Measurements from ENCODE around the gene WSCD2.

WSCD2 gene

DNA sequence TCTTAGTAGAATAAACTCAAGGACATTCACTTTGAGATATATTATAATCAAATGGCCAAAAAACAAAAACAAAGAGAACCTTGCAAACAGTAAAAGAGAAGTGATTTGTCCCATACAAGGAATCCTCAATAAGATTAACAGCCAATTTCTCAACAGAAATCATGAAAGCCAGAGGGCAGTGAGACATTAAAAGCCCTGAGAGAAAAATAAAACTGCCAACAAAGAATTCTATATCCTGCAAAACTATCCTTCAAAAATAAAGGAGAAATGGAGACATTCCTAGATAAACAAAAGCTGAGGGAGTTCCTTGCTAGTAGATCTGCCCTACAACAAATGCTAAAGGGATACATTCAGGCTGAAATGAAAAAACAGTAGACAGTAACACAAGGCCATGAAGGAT lies 131.9 kb downstream of the WSCD2 start:
- H3K27ac ChIP-seq = no peak overlapping the region
- TF ChIP-seq, protein P1, sequence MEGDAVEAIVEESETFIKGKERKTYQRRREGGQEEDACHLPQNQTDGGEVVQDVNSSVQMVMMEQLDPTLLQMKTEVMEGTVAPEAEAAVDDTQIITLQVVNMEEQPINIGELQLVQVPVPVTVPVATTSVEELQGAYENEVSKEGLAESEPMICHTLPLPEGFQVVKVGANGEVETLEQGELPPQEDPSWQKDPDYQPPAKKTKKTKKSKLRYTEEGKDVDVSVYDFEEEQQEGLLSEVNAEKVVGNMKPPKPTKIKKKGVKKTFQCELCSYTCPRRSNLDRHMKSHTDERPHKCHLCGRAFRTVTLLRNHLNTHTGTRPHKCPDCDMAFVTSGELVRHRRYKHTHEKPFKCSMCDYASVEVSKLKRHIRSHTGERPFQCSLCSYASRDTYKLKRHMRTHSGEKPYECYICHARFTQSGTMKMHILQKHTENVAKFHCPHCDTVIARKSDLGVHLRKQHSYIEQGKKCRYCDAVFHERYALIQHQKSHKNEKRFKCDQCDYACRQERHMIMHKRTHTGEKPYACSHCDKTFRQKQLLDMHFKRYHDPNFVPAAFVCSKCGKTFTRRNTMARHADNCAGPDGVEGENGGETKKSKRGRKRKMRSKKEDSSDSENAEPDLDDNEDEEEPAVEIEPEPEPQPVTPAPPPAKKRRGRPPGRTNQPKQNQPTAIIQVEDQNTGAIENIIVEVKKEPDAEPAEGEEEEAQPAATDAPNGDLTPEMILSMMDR (conservative IDR thresholded peaks at IDR 0.05) = no peak
- TF ChIP-seq ZFX (IDR thresholded peaks at IDR 0.05) = no peak

DNA sequence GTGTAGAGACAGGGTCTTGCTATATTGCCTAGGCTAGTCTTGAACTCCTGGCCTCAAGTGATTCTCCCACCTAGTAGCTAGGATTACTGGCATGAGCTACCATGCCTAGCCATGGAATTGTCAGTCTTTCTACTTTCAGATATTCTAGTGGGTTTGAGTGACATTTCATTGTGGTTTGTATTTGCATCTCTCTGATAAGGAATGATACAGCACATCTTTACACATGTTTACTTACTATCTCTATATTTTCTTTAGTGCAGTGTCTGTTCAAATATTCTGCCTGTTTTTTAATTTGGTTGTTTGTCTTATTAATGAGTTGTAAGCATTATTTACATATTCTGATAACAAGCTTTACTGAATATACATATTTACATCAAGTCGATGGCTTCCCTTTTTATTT lies 136.4 kb downstream of the WSCD2 start:
- no peak overlapping the region for H3K27ac ChIP-seq
- no peak for TF ChIP-seq ZFX (IDR thresholded peaks at IDR 0.05)
- TF ChIP-seq, protein P1 (conservative IDR thresholded peaks at IDR 0.05) = no peak

DNA sequence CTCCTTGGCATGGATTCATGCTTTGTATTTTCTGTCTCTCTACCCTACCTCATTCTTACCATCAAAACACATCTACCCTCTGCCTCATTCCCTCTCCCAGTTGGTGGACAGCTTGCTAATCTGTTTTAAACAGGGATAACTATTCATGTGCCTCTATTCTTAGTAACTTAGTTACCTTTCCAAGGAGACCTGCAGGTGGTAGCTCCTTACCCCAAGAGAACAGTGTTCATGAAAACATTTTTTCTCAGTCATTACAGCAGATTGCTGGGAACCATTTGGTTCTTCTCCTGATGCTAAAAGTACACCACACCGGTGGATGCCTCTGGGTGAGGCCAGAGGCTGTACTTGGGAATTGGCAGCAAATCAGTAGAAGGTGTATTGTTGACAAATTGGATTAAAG lies 137.0 kb downstream of the WSCD2 start:
- H3K27ac ChIP-seq = no peak overlapping the region
- TF ChIP-seq ZFX (IDR thresholded peaks at IDR 0.05) = no peak
- TF ChIP-seq, protein P1 (conservative IDR thresholded peaks at IDR 0.05) = no peak

DNA sequence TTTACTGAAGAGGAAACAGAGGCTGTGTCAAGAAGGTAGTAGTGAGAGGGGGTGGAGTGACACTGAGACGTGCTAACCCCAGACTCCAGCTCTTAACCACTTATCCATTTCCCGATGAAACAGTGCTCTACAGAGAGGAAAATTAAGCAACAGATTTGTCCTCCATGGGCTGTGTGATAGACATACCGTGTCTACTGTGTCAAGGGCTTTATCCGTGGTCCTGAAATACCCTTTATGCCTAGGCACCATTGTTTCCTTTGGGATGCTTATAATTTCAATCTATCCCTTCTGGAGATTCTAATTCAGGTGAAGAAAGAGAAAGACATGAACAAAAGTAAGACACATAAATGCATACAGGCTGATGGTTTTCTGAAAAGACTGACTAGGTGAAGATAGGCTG lies 138.4 kb downstream of the WSCD2 start:
- no peak for TF ChIP-seq ZFX (IDR thresholded peaks at IDR 0.05)
- TF ChIP-seq, protein P1 (conservative IDR thresholded peaks at IDR 0.05) = no peak
- no peak overlapping the region for H3K27ac ChIP-seq

- no peak overlapping the region for H3K27ac ChIP-seq
- TF ChIP-seq, protein P1 (conservative IDR thresholded peaks at IDR 0.05) = no peak
- TF ChIP-seq ZFX (IDR thresholded peaks at IDR 0.05) = no peak
Observed at GRCh38 chr12:108268397-108268796, 139.3 kb downstream of the WSCD2 start.

DNA sequence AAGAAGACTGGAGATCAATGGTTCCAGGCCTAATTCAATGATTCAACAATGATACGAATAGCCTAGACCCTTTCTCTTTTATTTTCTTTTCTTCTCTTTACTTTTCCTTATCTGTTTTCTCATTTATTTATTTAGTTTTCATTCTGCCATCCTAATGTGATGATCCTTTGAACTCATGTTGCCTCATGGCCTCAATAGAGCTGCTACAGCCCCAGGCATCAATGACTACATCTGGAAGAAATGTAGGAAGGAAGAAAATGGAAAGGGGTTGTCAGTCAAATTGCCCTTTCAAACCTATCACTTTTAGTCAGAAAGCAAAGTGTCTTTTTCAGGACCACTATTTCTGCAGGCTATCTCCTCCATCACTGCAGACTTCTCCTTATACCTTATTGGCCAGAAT lies 140.1 kb downstream of the WSCD2 start:
- TF ChIP-seq, protein P1 (conservative IDR thresholded peaks at IDR 0.05) = no peak
- TF ChIP-seq ZFX (IDR thresholded peaks at IDR 0.05) = no peak
- H3K27ac ChIP-seq = no peak overlapping the region

DNA sequence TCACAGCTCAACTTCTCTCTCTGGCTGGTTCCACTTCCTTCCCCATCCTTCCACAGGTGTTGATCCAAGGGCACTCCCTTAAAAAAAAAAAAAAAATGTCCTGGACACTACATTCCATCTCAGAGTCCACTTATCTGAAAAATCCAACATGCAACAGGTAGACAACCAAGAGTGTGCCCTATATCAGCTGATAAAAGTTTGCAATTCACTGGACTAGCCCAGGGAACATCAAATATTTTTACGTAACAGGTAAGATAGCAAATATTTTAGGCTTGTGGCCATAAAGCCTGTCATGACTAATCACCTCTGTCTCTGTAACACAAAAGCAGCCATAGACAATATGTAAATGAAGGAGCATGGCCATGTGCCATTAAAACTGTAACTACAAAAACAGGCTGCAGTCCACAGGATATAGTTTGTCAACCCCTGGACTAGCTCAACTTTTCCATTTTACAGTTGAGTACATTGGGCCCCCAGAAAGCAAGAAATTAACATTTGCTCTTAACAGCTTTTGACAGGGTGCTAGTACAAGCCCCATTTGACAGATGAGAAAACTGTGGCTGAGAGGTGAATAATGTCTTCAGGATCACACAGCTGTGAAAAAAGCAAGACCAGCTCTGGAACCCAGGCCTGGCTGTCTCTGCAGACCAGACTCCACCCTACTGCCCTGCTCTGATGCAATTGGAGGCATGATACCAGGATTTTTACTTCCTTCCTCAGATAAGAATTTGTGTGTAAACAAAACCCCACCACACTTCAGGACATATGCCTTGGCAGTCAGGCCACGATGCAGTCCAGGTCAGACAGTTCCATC lies 141.2 kb downstream of the WSCD2 start:
- TF ChIP-seq, protein P1 (conservative IDR thresholded peaks at IDR 0.05) = no peak
- no peak for TF ChIP-seq ZFX (IDR thresholded peaks at IDR 0.05)
- H3K27ac ChIP-seq = no peak overlapping the region

Data from C4-2B (cell line).